H9 (cell line): ENCODE measurements around the gene CACHD1. TPM values are rescaled to one million over a fixed set of nuclear protein-coding genes. Genes with fewer than 3 reads are reported as not detected.

Experiments
- DNase-seq: peaks from one replicate; pipeline ENCODE4 v3.0.0-alpha.2; 2017
- H2AFZ ChIP-seq: one replicate; pipeline ENCODE4 v1.6.1; 2013; ENCODE audit warnings: mild to moderate bottlenecking, low read length, control low read depth, moderate library complexity
- H2AK5ac ChIP-seq: 2 replicates; pipeline ENCODE4 v1.6.1; 2013; ENCODE audit warnings: low read length, control low read depth, mixed read lengths; ENCODE audit not compliant: insufficient read length
- H2BK120ac ChIP-seq: one replicate; pipeline ENCODE4 v1.6.1; 2013; ENCODE audit warnings: low read depth, mild to moderate bottlenecking, low read length, control low read depth, inconsistent platforms; ENCODE audit not compliant: poor library complexity, severe bottlenecking
- H2BK12ac ChIP-seq: 2 replicates; pipeline ENCODE4 v1.6.1; 2013; ENCODE audit warnings: low read length, control low read depth, mixed read lengths, low read depth; ENCODE audit not compliant: insufficient read length
- H2BK15ac ChIP-seq: 2 replicates; pipeline ENCODE4 v1.6.1; 2013; ENCODE audit warnings: low read depth, low read length, control low read depth
- H2BK20ac ChIP-seq: one replicate; pipeline ENCODE4 v1.6.1; 2013; ENCODE audit warnings: low read depth, mild to moderate bottlenecking, low read length, control low read depth, inconsistent platforms; ENCODE audit not compliant: poor library complexity, severe bottlenecking
- H2BK5ac ChIP-seq: 2 replicates; pipeline ENCODE4 v1.6.1; 2013; ENCODE audit warnings: low read length, control low read depth, mixed read lengths; ENCODE audit not compliant: insufficient read length
- H3K14ac ChIP-seq: 2 replicates; pipeline ENCODE4 v1.6.1; 2013; ENCODE audit warnings: low read length, control low read depth; ENCODE audit not compliant: insufficient read depth
- H3K18ac ChIP-seq: 2 replicates; pipeline ENCODE4 v1.6.1; 2013; ENCODE audit warnings: low read depth, mild to moderate bottlenecking, mixed read lengths, low read length, control low read depth; ENCODE audit not compliant: insufficient read length
- H3K23ac ChIP-seq: 2 replicates; pipeline ENCODE4 v1.6.1; 2013; ENCODE audit warnings: low read length, control low read depth, mixed read lengths, low read depth; ENCODE audit not compliant: insufficient read length
- H3K23me2 ChIP-seq: 2 replicates; pipeline ENCODE4 v1.6.1; 2013; ENCODE audit warnings: low read depth, mild to moderate bottlenecking, mixed read lengths, low read length, control low read depth; ENCODE audit not compliant: insufficient read length, poor library complexity, severe bottlenecking
- H3K27ac ChIP-seq: 2 replicates; pipeline ENCODE4 v1.5.1; 2013; ENCODE audit warnings: low read length, control low read depth, mixed read lengths, low read depth; ENCODE audit not compliant: insufficient read length
- H3K27me3 ChIP-seq: 2 replicates; pipeline ENCODE4 v1.6.1; 2013; ENCODE audit warnings: low read length, control low read depth, inconsistent platforms; ENCODE audit not compliant: insufficient read depth
- H3K4ac ChIP-seq: 2 replicates; pipeline ENCODE4 v1.6.1; 2013; ENCODE audit warnings: low read depth, mild to moderate bottlenecking, control low read depth, inconsistent platforms, low read length, moderate library complexity
- H3K4me1 ChIP-seq: 2 replicates; pipeline ENCODE4 v1.6.1; 2013; ENCODE audit warnings: low read length, control low read depth, inconsistent platforms; ENCODE audit not compliant: insufficient read depth
- H3K4me2 ChIP-seq: 2 replicates; pipeline ENCODE4 v1.6.1; 2013; ENCODE audit warnings: low read length, control low read depth, mixed read lengths; ENCODE audit not compliant: insufficient read length, insufficient read depth
- H3K56ac ChIP-seq: 2 replicates; pipeline ENCODE4 v1.6.1; 2013; ENCODE audit warnings: low read depth, mild to moderate bottlenecking, mixed read lengths, low read length, control low read depth; ENCODE audit not compliant: insufficient read length
- H3K79me1 ChIP-seq: 2 replicates; pipeline ENCODE4 v1.6.1; 2013; ENCODE audit warnings: low read depth, mild to moderate bottlenecking, moderate library complexity, low read length, control low read depth, inconsistent platforms; ENCODE audit not compliant: insufficient read depth, poor library complexity, severe bottlenecking
- H3K79me2 ChIP-seq: 2 replicates; pipeline ENCODE4 v1.6.1; 2013; ENCODE audit warnings: low read length, control low read depth, inconsistent platforms; ENCODE audit not compliant: insufficient read depth
- H3K9ac ChIP-seq: 2 replicates; pipeline ENCODE4 v1.6.1; 2013; ENCODE audit warnings: low read length, control low read depth, mixed read lengths; ENCODE audit not compliant: insufficient read length; ENCODE audit errors: extremely low read depth
- H3K9me3 ChIP-seq: one replicate; pipeline ENCODE4 v1.6.1; 2013; ENCODE audit warnings: low read depth, low read length, inconsistent platforms; ENCODE audit not compliant: control insufficient read depth
- H3T11ph ChIP-seq: one replicate; pipeline ENCODE4 v1.6.1; 2013; ENCODE audit warnings: mild to moderate bottlenecking, low read length, control low read depth, inconsistent platforms
- H4K20me1 ChIP-seq: one replicate; pipeline ENCODE4 v1.6.1; 2013; ENCODE audit not compliant: control insufficient read depth, insufficient read length, insufficient read depth
- H4K5ac ChIP-seq: 2 replicates; pipeline ENCODE4 v1.6.1; 2013; ENCODE audit warnings: low read depth, mild to moderate bottlenecking, mixed read lengths, low read length, control low read depth; ENCODE audit not compliant: insufficient read length
- H4K8ac ChIP-seq: replicated peaks from 2 replicates; pipeline ENCODE4 v1.6.1; 2013; ENCODE audit warnings: low read length, control low read depth, mixed read lengths, low read depth; ENCODE audit not compliant: insufficient read length
- H4K91ac ChIP-seq: 2 replicates; pipeline ENCODE4 v1.6.1; 2013; ENCODE audit warnings: low read depth, mild to moderate bottlenecking, moderate library complexity, mixed read lengths, low read length, control low read depth; ENCODE audit not compliant: insufficient read length
- H3K27ac Mint-ChIP-seq, 3 experiments: 2 replicates in 2 of 3; 3 replicates in 1 of 3; pipeline ENCODE4 v1.8.0; 2020 to 2021; ENCODE audit warnings: mixed read lengths in 3 of 3, mild to moderate bottlenecking in 1 of 3, moderate library complexity in 1 of 3
- H3K27me3 Mint-ChIP-seq: 2 replicates; pipeline ENCODE4 v1.8.0; 2021; ENCODE audit warnings: low read depth, mild to moderate bottlenecking, moderate library complexity, mixed read lengths
- H3K36me3 Mint-ChIP-seq, 3 experiments: 2 replicates in 2 of 3; 3 replicates in 1 of 3; pipeline ENCODE4 v1.8.0; 2020 to 2021; ENCODE audit warnings: low read depth in 3 of 3, mixed read lengths in 3 of 3; ENCODE audit not compliant: insufficient read depth in 1 of 3
- H3K4me1 Mint-ChIP-seq, 2 experiments: 2 replicates each; pipeline ENCODE4 v1.8.0; 2020; ENCODE audit warnings: mixed read lengths in 2 of 2
- H3K4me3 Mint-ChIP-seq, 2 experiments: 2 replicates in 1 of 2; 3 replicates in 1 of 2; pipeline ENCODE4 v1.8.0; 2020 to 2021; ENCODE audit warnings: mild to moderate bottlenecking in 2 of 2, mixed read lengths in 2 of 2, moderate library complexity in 1 of 2
- H3K9me3 Mint-ChIP-seq, 2 experiments: 2 replicates in 1 of 2; 3 replicates in 1 of 2; pipeline ENCODE4 v1.8.0; 2020; ENCODE audit warnings: mild to moderate bottlenecking in 2 of 2, mixed read lengths in 2 of 2, moderate library complexity in 1 of 2
- CTCF ChIP-seq: fragments of 200-600 bp; sonication (generic); conservative IDR thresholded peaks from 3 replicates; pipeline ENCODE4 v1.8.0; 2021; ENCODE audit warnings: antibody characterized with exemption, mild to moderate bottlenecking
- WGBS: extraction: QIAGEN DNeasy Blood & Tissue Kit; methylation state at CpG from one replicate; pipeline ENCODE4 v1.1.7; 2013; ENCODE audit warnings: missing lambda C conversion rate, low lambda C conversion rate, mixed read lengths; ENCODE audit not compliant: insufficient read length; ENCODE audit errors: extremely low coverage; 5-methylcytosine and 5-hydroxymethylcytosine counted together
- total RNA-seq: library from RNA; stranded (reverse); gene quantifications from 2 replicates; pipeline ENCODE4 v1.2.1, GENCODE V29; 2021

Gene CACHD1
- total RNA-seq, 1 experiment from 2014 or later: 94.2 TPM

GRCh38 chr1:64495878-64496277, 25.9 kb downstream of the CACHD1 start:
- no peak overlapping the region for H3K56ac ChIP-seq
- WGBS: no CpG with 5 or more reads among the region's 1 CpG
- no peak overlapping the region for H3K9ac ChIP-seq
- Mint-ChIP-seq H3K27me3 (no peaks in the 10 kb centered on the region), H3K4me3 (no peak overlapping the region), H3K27ac (peak overlapping the region in 2 of 3 experiments; percentile 14 to 98; a peak in 3 of 7 replicates), H3K36me3 (peaks cover 0 to 36% (median 25%) of the 10 kb centered on the region in 3 experiments; a peak in 5 of 7 replicates), H3K9me3 (no peaks in the 10 kb centered on the region; a peak in 1 of 5 replicates), H3K4me1 (peaks cover 81 to 87% of the 10 kb centered on the region in 2 experiments)
- no peak overlapping the region for H2BK120ac ChIP-seq
- H3K23me2 ChIP-seq: peaks cover 3% of the 10 kb centered on the region
- H3K4ac ChIP-seq: no peak overlapping the region
- peaks cover 29% of the 10 kb centered on the region; the same call in 1 of the 2 replicates for H3K4me1 ChIP-seq
- no peak overlapping the region for H2BK15ac ChIP-seq
- H2AK5ac ChIP-seq: no peak overlapping the region
- no peak overlapping the region for H2BK20ac ChIP-seq
- DNase-seq: no peak
- no peak overlapping the region for H2AFZ ChIP-seq
- TF ChIP-seq CTCF: no peak
- H3K14ac ChIP-seq: no peak overlapping the region
- H4K5ac ChIP-seq: no peak overlapping the region
- H4K91ac ChIP-seq: no peak overlapping the region
- no peak overlapping the region for H3K4me2 ChIP-seq
- H3K79me2 ChIP-seq: peaks cover 10% of the 10 kb centered on the region
- no peak overlapping the region for H3K23ac ChIP-seq
- no peak overlapping the region for H3T11ph ChIP-seq
- H2BK5ac ChIP-seq: no peak overlapping the region
- no peak overlapping the region for H2BK12ac ChIP-seq
- H3K18ac ChIP-seq: no peak overlapping the region
- H3K27ac ChIP-seq: no peak overlapping the region
- H3K27me3 ChIP-seq: no peaks in the 10 kb centered on the region; the same call in 1 of the 2 replicates
- peaks cover 8% of the 10 kb centered on the region for H3K79me1 ChIP-seq
- H3K9me3 ChIP-seq: no peaks in the 10 kb centered on the region
- H4K8ac ChIP-seq: no peak overlapping the region
- no peaks in the 10 kb centered on the region for H4K20me1 ChIP-seq
